Gastroesophageal sphincter (tissue), 4 donors: ENCODE data around the gene KRTAP5-3. TPM values are rescaled to one million over a fixed set of nuclear protein-coding genes. Genes with fewer than 3 reads are reported as not detected.

Source experiments
- ATAC-seq: fragments of 150-250 bp; one replicate; pipeline ENCODE4 v1.9.1; 2016; ENCODE audit warnings: mild to moderate bottlenecking, moderate library complexity
- H3K27ac ChIP-seq, 4 donors: fragments of 200-600 bp; sonication (generic) in 3 of 4; 1 replicate in 3 of 4; 2 replicates in 1 of 4; pipeline ENCODE4 v1.5.1; 2016 to 2019
- H3K27me3 ChIP-seq: fragments of 200-600 bp; sonication (generic); one replicate; pipeline ENCODE4 v1.5.1; 2019
- H3K36me3 ChIP-seq, 2 donors: fragments of 200-600 bp; sonication (generic); one replicate each; pipeline ENCODE4 v1.5.1; 2019; ENCODE audit warnings: control low read depth in 1 of 2
- H3K4me1 ChIP-seq, 3 donors: fragments of 200-600 bp; sonication (generic); 1 replicate in 2 of 3; 2 replicates in 1 of 3; pipeline ENCODE4 v1.5.1; 2016 to 2019; ENCODE audit warnings: control low read depth in 2 of 3
- H3K4me3 ChIP-seq, 2 donors: fragments of 200-600 bp; sonication (generic); one replicate each; pipeline ENCODE4 v1.5.1; 2019; ENCODE audit warnings: mild to moderate bottlenecking in 1 of 2, moderate library complexity in 1 of 2
- H3K9me3 ChIP-seq, 3 donors: fragments of 200-600 bp; sonication (generic); one replicate each; pipeline ENCODE4 v1.5.1; 2017 to 2019; ENCODE audit warnings: control low read depth in 2 of 3
- CTCF ChIP-seq, 4 experiments: fragments of 200-600 bp in 2 of 4; fragments of 450-650 bp in 2 of 4; sonication (generic) in 1 of 4; IDR thresholded peaks; one replicate each; pipeline ENCODE4 v1.5.1; 2017 to 2019; ENCODE audit warnings: antibody characterized with exemption in 4 of 4, mild to moderate bottlenecking in 2 of 4, moderate library complexity in 2 of 4
- EP300 ChIP-seq: sonication (generic); formaldehyde crosslinking; IDR thresholded peaks from one replicate; pipeline ENCODE4 v1.6.1; 2017; ENCODE audit warnings: antibody characterized with exemption, mild to moderate bottlenecking
- POLR2A ChIP-seq, 2 donors: fragments of 450-650 bp; IDR thresholded peaks; one replicate each; pipeline ENCODE4 v1.6.1; 2017; ENCODE audit warnings: antibody characterized with exemption in 2 of 2, mild to moderate bottlenecking in 2 of 2, moderate library complexity in 1 of 2
- POLR2AphosphoS5 ChIP-seq: sonication (generic); formaldehyde crosslinking; IDR thresholded peaks from one replicate; pipeline ENCODE4 v1.6.1; 2017; ENCODE audit warnings: antibody characterized with exemption
- WGBS, 2 donors: methylation state at CpG; one replicate each; pipeline ENCODE4 v1.1.5; 2018; ENCODE audit warnings: low coverage in 1 of 2; 5-methylcytosine and 5-hydroxymethylcytosine counted together
- total RNA-seq, 4 donors: library from RNA; depleted of rRNA; stranded (reverse); fragments of >200 nt; gene quantifications; one replicate each; pipeline ENCODE4 v1.1.0, GENCODE V29; 2016

Gene KRTAP5-3
- total RNA-seq, 4 donors from 2014 or later = not detected

GRCh38 chr11:1572197-1573076 lies 35.8 kb downstream of the KRTAP5-3 start, which contains the start of gene DUSP8:
Gene DUSP8, minus strand, starts transcription at chr11:1572271. Its CDS starts 6,445 bp downstream, at chr11:1565826.
- Histone ChIP-seq H3K4me3 (peak within 1 kb of the TSS; percentile 55 to 73), H3K27ac (peak within 1 kb of the TSS; percentile 45 to 94 (median 84)), H3K36me3 (no peaks in the 10 kb centered on the region), H3K4me1 (peaks cover 0 to 71% (median 33%) of the 10 kb centered on the region in 3 donors), H3K9me3 (no peaks in the 10 kb centered on the region), H3K27me3 (peaks cover 15% of the 10 kb centered on the region)
- peak; percentile 87 for ATAC-seq
- peak in 1 of 2 donors; percentile 22 for TF ChIP-seq POLR2A (IDR thresholded peaks at IDR 0.05)
- no peak for TF ChIP-seq CTCF (IDR thresholded peaks at IDR 0.05)
- no CpG with 5 or more reads among the region's 124 CpGs for WGBS, 2 donors

GRCh38 chr11:1571760-1572196 lies 36.5 kb downstream of the KRTAP5-3 start:
- Histone ChIP-seq H3K9me3 (no peaks in the 10 kb centered on the region), H3K4me3 (peak overlapping the region; percentile 55 to 73), H3K27ac (peak overlapping the region; percentile 45 to 88 (median 84)), H3K27me3 (peaks cover 15% of the 10 kb centered on the region), H3K36me3 (no peaks in the 10 kb centered on the region), H3K4me1 (peaks cover 0 to 77% (median 33%) of the 10 kb centered on the region in 3 donors)
- no peak for ATAC-seq
- TF ChIP-seq POLR2AphosphoS5 (no peak), POLR2A (IDR thresholded peaks at IDR 0.05) (no peak), CTCF (IDR thresholded peaks at IDR 0.05) (no peak), EP300 (no peak)
- WGBS, 2 donors = no CpG with 5 or more reads among the region's 91 CpGs

GRCh38 chr11:1570896-1571759 lies 37.1 kb downstream of the KRTAP5-3 start:
- ATAC-seq = no peak
- H3K4me1 ChIP-seq = peaks cover 0 to 78% (median 33%) of the 10 kb centered on the region in 3 donors
- no peaks in the 10 kb centered on the region for H3K9me3 ChIP-seq
- H3K27me3 ChIP-seq = peaks cover 15% of the 10 kb centered on the region
- no peaks in the 10 kb centered on the region for H3K36me3 ChIP-seq
- peak overlapping the region; percentile 45 to 88 (median 84) for H3K27ac ChIP-seq
- TF ChIP-seq POLR2AphosphoS5 (no peak), CTCF (IDR thresholded peaks at IDR 0.05) (no peak), EP300 (no peak), POLR2A (IDR thresholded peaks at IDR 0.05) (no peak)
- no CpG with 5 or more reads among the region's 58 CpGs for WGBS, 2 donors
- H3K4me3 ChIP-seq = peak overlapping the region; percentile 55 to 73

GRCh38 chr11:1570531-1570895 lies 37.8 kb downstream of the KRTAP5-3 start:
- Histone ChIP-seq H3K36me3 (no peaks in the 10 kb centered on the region), H3K4me1 (peaks cover 0 to 79% (median 33%) of the 10 kb centered on the region in 3 donors), H3K9me3 (no peaks in the 10 kb centered on the region), H3K4me3 (peak overlapping the region in 1 of 2 donors; percentile 73), H3K27ac (peak overlapping the region in 3 of 4 donors; percentile 81 to 88 (median 86)), H3K27me3 (peaks cover 15% of the 10 kb centered on the region)
- no peak for ATAC-seq
- TF ChIP-seq EP300 (no peak), CTCF (IDR thresholded peaks at IDR 0.05) (no peak), POLR2AphosphoS5 (no peak), POLR2A (IDR thresholded peaks at IDR 0.05) (no peak)
- 10% methylated on average over 2 of the region's 8 CpGs; no CpG with 5 or more reads in 1 of the 2 donors for WGBS, 2 donors
